DMS53 treated with DMSO at 0.1 percent for 48 hours (cell line): ENCODE data around the gene EIF3F.
"Not testable (repeated sequence)": the region's sequence is repeated elsewhere in the genome, so short reads cannot be mapped to it uniquely, and the experiment has no call there.

Source experiments
- DNase-seq: peaks from one replicate; lab custom pipeline; 2025; ENCODE audit not compliant: unreplicated experiment; lab: John Stamatoyannopoulos, UW

The EIF3F gene

GRCh38 chr11:7983832-7984590 is 3.1 kb upstream of the EIF3F start:
- no peak for DNase-seq

- not testable (repeated sequence) for DNase-seq
These were observed 385 bp downstream of the EIF3F start for GRCh38 chr11:7987560-7987883.

GRCh38 chr11:7994581-7995278 is 7.6 kb downstream of the EIF3F start:
- no peak for DNase-seq

GRCh38 chr11:7999795-8000194 is 12.7 kb downstream of the EIF3F start:
- no peak for DNase-seq

GRCh38 chr11:8000390-8000789 is 13.3 kb downstream of the EIF3F start:
- no peak for DNase-seq

GRCh38 chr11:8002676-8003075 is 15.5 kb downstream of the EIF3F start:
- no peak for DNase-seq

GRCh38 chr11:8003187-8003586 is 16.1 kb downstream of the EIF3F start:
- DNase-seq = no peak

- DNase-seq = no peak
These were observed 16.9 kb downstream of the EIF3F start for GRCh38 chr11:8004008-8004407.

- no peak for DNase-seq
These were observed 18.4 kb downstream of the EIF3F start for GRCh38 chr11:8005556-8005955.

- peak; percentile 72 for DNase-seq
These were observed 19.3 kb downstream of the EIF3F start for GRCh38 chr11:8006349-8006977.

- DNase-seq = no peak
These were observed 21.1 kb downstream of the EIF3F start for GRCh38 chr11:8008212-8008611.

GRCh38 chr11:8009856-8010255 is 22.7 kb downstream of the EIF3F start:
- no peak for DNase-seq

GRCh38 chr11:8011371-8011770 is 24.2 kb downstream of the EIF3F start:
- DNase-seq = no peak

GRCh38 chr11:8011981-8012444 is 24.9 kb downstream of the EIF3F start:
- no peak for DNase-seq

- DNase-seq = no peak
These were observed 26.7 kb downstream of the EIF3F start for GRCh38 chr11:8013833-8014232.

GRCh38 chr11:8015753-8016239 is 28.7 kb downstream of the EIF3F start:
- DNase-seq = no peak

- no peak for DNase-seq
These were observed 29.3 kb downstream of the EIF3F start for GRCh38 chr11:8016440-8016839.

- no peak for DNase-seq
These were observed 29.9 kb downstream of the EIF3F start for GRCh38 chr11:8017071-8017470.

GRCh38 chr11:8017894-8018483 is 30.9 kb downstream of the EIF3F start:
- no peak for DNase-seq

- no peak for DNase-seq
These were observed 31.6 kb downstream of the EIF3F start for GRCh38 chr11:8018484-8019313.
